ENCODE measurements around the gene ZNF532. TPM values are rescaled to one million over a fixed set of nuclear protein-coding genes. Genes with fewer than 3 reads are reported as not detected.

Gene ZNF532
- total RNA-seq, 6 donors from 2014 or later = 35.6 to 76.5 (median 42.9) TPM

- H3K27me3 ChIP-seq = no peaks in the 10 kb centered on the region
- DNase-seq (no peak), ATAC-seq (ENCODE audit: low FRiP score in 2 of 2) (peak in 1 of 2 donors; percentile 58)
- TF ChIP-seq POLR2AphosphoS5 (IDR thresholded peaks at IDR 0.05) (no peak), POLR2A (IDR thresholded peaks at IDR 0.05) (no peak), EP300 (IDR thresholded peaks at IDR 0.05) (no peak)
- TF ChIP-seq, protein P1, sequence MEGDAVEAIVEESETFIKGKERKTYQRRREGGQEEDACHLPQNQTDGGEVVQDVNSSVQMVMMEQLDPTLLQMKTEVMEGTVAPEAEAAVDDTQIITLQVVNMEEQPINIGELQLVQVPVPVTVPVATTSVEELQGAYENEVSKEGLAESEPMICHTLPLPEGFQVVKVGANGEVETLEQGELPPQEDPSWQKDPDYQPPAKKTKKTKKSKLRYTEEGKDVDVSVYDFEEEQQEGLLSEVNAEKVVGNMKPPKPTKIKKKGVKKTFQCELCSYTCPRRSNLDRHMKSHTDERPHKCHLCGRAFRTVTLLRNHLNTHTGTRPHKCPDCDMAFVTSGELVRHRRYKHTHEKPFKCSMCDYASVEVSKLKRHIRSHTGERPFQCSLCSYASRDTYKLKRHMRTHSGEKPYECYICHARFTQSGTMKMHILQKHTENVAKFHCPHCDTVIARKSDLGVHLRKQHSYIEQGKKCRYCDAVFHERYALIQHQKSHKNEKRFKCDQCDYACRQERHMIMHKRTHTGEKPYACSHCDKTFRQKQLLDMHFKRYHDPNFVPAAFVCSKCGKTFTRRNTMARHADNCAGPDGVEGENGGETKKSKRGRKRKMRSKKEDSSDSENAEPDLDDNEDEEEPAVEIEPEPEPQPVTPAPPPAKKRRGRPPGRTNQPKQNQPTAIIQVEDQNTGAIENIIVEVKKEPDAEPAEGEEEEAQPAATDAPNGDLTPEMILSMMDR (IDR thresholded peaks at IDR 0.05) = no peak
- peak overlapping the region; percentile 60 to 84 (median 76) for H3K27ac ChIP-seq
- 42 to 56% methylated on average over 8 of the region's 8 CpGs for WGBS, 2 donors
- H3K9me3 ChIP-seq = no peaks in the 10 kb centered on the region
- H3K36me3 ChIP-seq = no peaks in the 10 kb centered on the region
- H3K4me1 ChIP-seq = peaks cover 1 to 30% (median 16%) of the 10 kb centered on the region in 4 donors
- H3K4me3 ChIP-seq = no peak overlapping the region
These were observed 22.4 kb downstream of the ZNF532 start for GRCh38 chr18:58886864-58887612.

DNA sequence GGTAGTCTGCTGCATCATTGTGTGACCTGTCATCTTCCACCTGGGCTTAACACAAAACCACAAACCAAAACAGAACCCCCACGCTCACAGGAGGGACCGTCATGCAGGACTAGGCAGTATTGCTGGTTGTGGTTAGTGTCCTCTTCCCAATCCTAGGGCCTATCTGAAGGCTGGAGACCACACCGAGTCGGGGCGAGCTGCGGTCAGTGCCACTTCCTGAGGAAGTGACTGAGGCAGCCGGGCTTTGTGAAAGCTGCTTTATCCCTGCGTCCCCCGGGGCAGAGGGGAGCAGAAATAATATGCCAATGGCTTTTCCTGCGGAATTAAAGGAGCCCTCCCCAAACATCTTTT is 22.9 kb downstream of the ZNF532 start:
- Histone ChIP-seq H3K4me3 (no peak overlapping the region), H3K27me3 (no peaks in the 10 kb centered on the region), H3K4me1 (peaks cover 0 to 35% (median 15%) of the 10 kb centered on the region in 4 donors), H3K36me3 (no peaks in the 10 kb centered on the region), H3K9me3 (no peaks in the 10 kb centered on the region), H3K27ac (peak overlapping the region; percentile 60 to 84 (median 76))
- TF ChIP-seq EP300 (IDR thresholded peaks at IDR 0.05) (no peak), POLR2A (IDR thresholded peaks at IDR 0.05) (peak in 1 of 4 donors; percentile 37), POLR2AphosphoS5 (IDR thresholded peaks at IDR 0.05) (peak in 1 of 2 donors; percentile 32)
- TF ChIP-seq, protein P1 (IDR thresholded peaks at IDR 0.05) = no peak
- 30 to 40% methylated on average over 5 to 10 of the region's 10 CpGs for WGBS, 2 donors
- ATAC-seq (ENCODE audit: low FRiP score in 2 of 2) (peak; percentile 40 to 93), DNase-seq (peak in 1 of 2 donors; percentile 77)

GRCh38 chr18:58891776-58892175 is 27.1 kb downstream of the ZNF532 start:
- 76 to 78% methylated on average over 2 of the region's 2 CpGs for WGBS, 2 donors
- peaks cover 0 to 40% (median 24%) of the 10 kb centered on the region in 4 donors for H3K4me1 ChIP-seq
- no peak for TF ChIP-seq EP300 (IDR thresholded peaks at IDR 0.05)
- TF ChIP-seq, protein P1 (IDR thresholded peaks at IDR 0.05) = no peak
- no peak for TF ChIP-seq POLR2A (IDR thresholded peaks at IDR 0.05)
- TF ChIP-seq POLR2AphosphoS5 (IDR thresholded peaks at IDR 0.05) = no peak
- no peaks in the 10 kb centered on the region for H3K9me3 ChIP-seq
- DNase-seq (no peak), ATAC-seq (ENCODE audit: low FRiP score in 2 of 2) (no peak)
- H3K36me3 ChIP-seq = no peaks in the 10 kb centered on the region
- H3K4me3 ChIP-seq = peak overlapping the region in 1 of 4 donors; percentile 22
- H3K27ac ChIP-seq = peak overlapping the region in 3 of 4 donors; percentile 36 to 66 (median 46)
- H3K27me3 ChIP-seq = no peaks in the 10 kb centered on the region

GRCh38 chr18:58892488-58892887 is 27.8 kb downstream of the ZNF532 start:
- ATAC-seq (ENCODE audit: low FRiP score in 2 of 2) (no peak), DNase-seq (no peak)
- no peak overlapping the region for H3K4me3 ChIP-seq
- WGBS, 2 donors = 72 to 77% methylated on average over 6 of the region's 6 CpGs
- peaks cover 0 to 34% (median 18%) of the 10 kb centered on the region in 4 donors for H3K4me1 ChIP-seq
- peak overlapping the region in 2 of 4 donors; percentile 36 to 66 for H3K27ac ChIP-seq
- H3K9me3 ChIP-seq = no peaks in the 10 kb centered on the region
- H3K36me3 ChIP-seq = no peaks in the 10 kb centered on the region
- TF ChIP-seq POLR2A (IDR thresholded peaks at IDR 0.05) (no peak), POLR2AphosphoS5 (IDR thresholded peaks at IDR 0.05) (no peak), EP300 (IDR thresholded peaks at IDR 0.05) (no peak)
- TF ChIP-seq, protein P1 (IDR thresholded peaks at IDR 0.05) = no peak
- H3K27me3 ChIP-seq = no peaks in the 10 kb centered on the region

Measured in upper lobe of left lung (tissue), 6 donors.